Fibroblast of skin of abdomen (primary cell): ENCODE results near the gene LRRTM4.
"Not testable (repeated sequence)": the region's sequence is repeated elsewhere in the genome, so short reads cannot be mapped to it uniquely, and the experiment has no call there.

ENCODE experiments used
- DNase-seq: peaks from one replicate; pipeline ENCODE4 v3.0.0-alpha.2; 2013

LRRTM4 gene

DNA sequence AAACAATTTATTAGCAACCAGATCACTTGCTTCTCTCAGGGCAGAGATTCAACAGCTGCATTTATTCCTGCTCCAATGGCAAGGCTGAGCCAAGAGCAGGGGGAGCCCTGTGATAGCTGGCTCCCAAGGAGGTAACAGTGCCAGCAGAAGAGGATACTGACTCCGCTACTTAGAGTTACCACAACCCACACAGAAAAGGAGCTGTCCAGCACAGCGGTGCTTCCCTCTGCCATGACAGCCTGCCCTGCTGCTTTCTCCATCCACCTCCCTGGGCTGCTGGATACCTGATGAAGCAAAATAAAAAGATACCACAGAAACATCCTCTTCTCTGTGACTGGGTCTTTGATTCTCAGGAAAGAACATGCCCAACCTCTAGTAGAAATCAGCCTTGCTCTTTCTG is 467.2 kb downstream of the LRRTM4 start:
- no peak for DNase-seq

DNA sequence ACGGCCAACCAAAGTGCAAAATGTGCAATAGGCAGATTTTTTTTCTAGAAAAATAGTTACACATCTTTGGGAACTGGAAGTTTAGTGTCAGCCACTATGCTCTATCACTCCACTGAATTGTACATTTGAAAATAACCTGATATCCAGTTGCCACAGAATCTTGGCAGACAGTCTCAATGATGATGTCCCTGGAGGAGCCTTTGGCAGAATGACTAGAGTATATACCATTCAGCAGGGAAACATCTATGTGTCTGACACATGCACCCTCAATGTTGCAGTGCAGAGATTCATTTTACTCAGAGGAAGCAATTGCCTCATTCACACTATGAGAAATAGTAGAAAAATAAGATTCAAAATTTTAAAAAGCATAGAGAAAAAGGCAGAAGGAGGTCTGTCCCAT is 475.8 kb downstream of the LRRTM4 start:
- DNase-seq = no peak

DNA sequence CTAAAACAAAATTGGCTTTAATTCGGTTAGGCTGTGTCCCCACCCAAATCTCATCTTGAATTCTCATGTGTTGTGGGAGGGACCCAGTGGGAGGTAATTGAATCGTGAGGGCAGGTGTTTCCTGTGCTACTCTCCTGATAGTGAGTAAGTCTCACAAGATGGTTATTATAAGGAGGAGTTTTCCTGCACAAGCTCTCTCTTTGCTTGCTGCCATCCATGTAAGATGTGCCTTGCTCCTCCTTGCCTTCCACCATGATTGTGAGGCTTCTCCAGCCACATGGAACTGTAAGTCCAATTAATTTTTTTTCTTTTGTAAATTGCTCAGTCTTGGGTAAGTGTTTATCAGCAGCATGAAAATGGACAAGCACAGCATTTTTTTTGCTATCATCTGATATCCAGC is 476.7 kb downstream of the LRRTM4 start:
- DNase-seq = not testable (repeated sequence)

DNA sequence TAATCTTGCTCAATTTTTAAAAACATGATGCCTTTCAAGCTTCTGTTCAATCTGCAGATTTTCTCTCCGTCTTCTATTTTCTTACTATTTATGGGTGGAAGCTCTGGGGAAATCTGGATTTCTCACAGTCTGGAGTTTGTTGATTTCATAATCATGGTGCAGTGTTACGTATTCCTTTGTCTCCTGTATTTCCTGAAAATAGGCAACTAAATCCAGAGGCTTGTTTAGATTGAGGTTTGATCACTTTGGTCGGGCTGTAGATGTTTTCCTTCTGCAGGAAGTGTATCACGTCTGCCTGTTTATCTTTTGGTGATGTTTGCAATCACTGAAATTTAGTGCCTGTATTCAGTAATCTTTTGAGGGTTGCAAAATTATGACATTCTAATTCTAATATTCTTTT is 487.7 kb downstream of the LRRTM4 start:
- DNase-seq = no peak

DNA sequence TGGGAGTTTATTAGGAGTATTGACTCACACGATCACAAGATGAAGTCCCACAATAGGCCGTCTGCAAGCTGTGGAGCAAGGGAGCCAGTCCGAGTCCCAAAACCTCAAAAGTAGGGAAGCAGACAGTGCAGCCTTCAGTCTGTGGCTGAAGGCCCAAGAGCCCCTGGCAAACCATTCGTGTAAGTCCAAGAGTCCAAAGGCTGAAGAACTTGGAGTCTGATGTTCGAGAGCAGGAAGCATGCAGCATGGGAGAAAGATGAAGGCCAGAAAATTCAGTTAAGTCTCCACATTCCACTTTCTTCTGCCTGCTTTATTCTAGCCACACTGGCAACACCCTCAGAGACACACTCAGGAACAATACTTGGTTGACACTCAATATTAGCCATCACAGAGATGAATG is 492.9 kb downstream of the LRRTM4 start:
- not testable (repeated sequence) for DNase-seq

DNA sequence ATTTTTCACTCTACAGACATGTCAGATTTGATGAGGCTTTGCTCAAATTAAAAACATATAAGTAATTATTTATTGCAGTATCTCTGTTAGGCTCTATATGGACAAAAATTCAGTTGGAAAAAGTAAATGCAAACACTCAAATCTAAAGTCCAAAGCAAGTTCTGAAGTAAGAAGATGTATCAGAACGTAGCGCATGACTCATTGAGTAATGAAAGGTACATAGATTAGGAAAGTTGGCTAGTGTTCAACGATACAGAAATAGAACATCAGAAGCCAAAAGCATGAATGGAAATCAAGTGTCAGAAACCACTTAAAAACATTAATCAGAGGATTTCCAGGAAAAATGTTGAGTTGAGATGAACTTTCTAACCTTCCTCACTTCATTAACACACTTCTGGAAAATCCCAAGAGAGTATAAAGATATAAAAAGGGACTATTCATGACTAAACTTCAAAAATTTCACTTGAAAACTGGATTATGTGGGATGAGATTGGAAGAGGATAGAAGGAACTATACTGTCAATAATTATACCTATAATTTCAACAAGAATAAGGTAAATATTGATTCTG is 494.1 kb downstream of the LRRTM4 start:
- DNase-seq = no peak

DNA sequence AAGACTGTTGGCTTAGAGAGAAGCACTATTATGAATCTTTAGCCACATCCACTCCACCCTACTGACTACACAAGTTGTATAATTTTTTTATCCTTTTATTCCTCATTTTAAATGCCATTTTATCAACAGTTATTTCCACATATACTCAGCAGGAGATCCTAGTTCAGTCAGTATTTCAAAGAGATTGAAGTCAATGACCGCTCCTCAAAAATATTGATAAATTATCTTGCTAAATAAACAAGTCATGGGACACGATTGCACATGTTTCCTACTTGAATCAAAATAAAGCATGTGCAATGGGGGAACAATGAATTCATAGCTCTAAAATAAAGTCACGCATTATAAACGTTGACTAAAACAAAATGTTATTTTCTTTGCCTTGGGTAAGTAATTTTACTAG is 496.5 kb downstream of the LRRTM4 start:
- no peak for DNase-seq

DNA sequence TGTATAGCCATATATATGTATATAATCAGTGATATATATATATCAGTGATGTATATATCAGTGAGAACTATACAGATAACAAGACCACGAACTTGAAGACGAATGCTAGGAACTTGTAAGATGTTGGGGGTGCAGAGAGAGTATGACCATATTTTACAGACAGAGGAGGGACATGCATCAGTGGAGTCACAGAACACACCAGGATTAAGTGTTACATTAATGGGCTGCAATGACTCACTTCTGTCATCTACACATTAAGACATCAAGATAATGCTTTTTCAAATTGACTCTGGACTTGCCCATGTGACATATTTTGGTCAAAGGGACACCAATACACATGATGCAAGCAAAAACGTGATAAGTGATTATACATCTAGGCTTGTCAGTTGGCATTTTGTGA is 501.0 kb downstream of the LRRTM4 start:
- no peak for DNase-seq

DNA sequence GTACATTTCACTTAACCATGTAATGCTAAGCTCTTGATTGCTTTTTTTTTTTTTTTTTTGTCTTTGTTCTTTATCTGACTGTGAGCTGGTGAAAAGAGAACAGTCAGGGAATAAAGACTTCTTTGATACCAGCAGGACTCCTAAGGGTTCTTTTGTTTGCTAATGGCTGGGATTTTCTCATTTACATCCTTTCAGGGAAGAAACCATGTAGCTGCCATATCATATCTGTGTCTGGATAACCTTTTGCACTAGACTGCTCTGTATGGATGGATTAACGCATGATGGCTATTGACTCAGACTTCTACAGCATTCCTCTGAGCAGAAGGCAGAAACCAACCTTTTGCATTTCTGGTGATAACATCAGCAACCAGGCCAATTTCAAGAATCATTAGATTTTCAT is 504.0 kb downstream of the LRRTM4 start:
- no peak for DNase-seq

DNA sequence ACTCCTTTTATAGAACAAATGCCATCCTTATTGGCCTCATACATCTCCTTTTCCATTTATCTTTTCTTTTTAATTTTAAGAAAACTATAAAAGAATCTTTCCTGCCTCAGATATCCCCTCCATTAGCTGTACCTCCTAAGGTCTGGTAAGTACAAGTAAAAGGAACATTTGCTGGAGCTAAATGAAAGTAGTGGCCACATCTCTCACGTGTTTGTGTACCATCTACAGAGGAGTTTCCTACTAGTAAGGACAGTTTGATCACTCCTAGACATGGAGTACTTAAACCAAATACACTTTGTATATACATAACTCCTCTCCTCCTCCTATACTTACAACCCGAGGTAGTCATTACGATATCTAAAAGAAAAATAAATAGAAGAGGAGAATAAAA is 504.8 kb downstream of the LRRTM4 start:
- DNase-seq = no peak

DNA sequence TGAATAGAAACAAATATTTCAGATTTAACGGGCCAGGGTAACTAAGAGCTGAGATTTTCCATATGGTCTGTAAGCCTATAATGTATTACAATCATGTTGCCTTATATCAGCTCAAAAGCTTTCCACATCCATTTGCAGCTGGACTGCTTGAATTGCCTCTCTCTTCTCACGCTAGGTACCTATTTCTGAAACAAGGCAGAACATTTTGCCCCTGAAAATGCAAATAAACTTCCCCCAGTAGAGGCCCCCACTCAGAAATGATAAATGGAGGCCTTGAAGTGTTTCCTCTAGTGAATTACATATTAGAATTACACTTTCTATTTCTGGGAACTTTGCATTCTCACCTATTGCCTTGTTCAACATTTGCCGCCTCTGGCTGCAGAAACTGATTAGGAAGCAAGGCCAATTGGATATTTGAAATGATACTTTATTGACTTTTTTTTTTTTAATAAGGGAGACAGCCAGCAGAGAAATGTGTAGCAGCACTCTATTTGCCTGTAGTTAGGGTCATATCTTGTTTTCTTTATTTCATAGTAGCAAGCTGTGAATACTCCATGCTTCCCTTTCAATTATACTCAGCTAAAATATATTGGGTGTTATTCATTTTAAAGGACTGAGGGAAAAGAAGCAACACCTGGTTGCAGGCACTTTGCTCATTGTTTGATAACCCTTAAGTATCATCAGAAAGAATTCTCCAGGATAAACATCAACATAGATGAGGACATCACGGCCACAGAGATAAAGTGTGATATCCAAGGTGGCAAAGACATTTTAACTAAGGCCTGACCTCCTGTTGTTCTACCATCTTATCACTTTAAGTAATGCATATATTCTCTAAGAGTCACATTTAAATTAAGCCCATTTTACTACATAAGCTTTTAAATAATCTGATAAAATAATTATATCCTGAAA is 505.5 kb downstream of the LRRTM4 start:
- no peak for DNase-seq

DNA sequence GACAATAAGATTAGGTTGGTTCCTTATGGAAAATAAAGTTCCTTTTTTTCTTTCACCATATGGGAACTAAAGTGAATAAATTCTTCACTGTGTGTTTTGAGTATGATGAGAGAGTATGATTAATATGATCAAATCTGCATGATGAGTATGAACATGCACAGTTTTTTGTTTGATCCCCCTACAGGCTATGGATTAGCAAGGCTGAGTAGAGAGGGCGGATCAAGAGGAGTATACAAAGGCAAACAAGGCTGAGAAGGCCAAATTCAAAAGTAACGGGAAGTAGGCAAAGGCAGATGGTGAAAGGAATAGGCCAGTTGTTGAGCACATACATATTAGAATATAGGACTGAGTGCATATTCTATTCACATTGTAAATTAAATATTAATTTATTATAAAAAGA is 508.2 kb downstream of the LRRTM4 start:
- no peak for DNase-seq

DNA sequence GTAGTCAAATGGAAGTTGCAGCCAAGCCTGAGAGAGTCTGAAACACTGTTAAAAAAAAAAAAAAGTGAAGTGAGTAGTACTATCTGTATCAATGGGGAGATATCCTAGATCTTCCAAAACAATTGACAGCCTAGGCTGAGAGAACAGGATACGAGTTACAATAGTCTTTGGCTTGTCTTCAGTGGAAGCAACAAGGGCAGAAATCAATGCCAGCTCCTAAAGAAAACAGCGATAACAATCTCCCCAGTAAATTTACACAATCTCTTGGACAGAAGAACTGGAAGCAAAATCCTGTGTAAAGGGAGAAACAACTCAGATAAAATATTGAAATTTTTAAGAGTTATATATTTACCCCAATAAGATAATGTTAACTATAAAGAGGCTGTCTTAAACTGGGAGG is 508.7 kb downstream of the LRRTM4 start:
- no peak for DNase-seq

DNA sequence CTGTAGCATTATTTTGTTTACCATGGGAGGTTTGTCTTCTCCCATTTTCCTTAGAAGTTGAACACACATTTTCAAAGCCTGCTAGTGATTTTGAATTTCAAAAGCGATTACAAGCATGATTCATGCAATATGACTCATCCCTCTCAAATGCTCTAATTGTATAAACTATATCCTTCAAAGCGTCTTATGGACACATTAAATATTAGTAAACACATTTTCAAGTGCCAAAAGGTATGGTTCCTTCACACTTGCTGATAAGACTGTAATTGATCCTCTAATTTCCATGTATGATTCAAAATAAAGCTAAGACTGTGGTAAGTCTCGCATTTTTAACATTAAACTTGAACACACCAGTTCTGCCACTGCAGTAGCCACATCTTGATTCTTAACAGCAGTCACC is 512.9 kb downstream of the LRRTM4 start:
- DNase-seq = no peak

DNA sequence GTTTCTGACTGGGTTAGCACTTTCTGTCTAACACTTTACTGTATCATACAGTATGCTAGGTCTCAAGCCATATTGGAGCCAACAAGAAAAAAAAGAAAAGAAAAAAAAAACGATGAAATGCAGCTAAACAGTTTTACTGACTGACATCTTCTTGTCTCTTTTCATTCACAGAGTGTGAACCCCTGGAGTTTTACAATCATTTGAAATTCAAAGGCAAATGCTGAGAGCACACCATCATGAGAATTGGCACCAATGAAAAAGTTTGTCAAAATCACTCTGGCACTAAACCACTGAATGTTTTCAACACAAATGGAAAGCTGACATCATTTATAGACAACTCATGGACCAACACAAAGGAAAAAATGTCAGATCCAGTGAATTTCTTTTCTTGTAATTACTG is 513.3 kb downstream of the LRRTM4 start:
- DNase-seq = no peak

DNA sequence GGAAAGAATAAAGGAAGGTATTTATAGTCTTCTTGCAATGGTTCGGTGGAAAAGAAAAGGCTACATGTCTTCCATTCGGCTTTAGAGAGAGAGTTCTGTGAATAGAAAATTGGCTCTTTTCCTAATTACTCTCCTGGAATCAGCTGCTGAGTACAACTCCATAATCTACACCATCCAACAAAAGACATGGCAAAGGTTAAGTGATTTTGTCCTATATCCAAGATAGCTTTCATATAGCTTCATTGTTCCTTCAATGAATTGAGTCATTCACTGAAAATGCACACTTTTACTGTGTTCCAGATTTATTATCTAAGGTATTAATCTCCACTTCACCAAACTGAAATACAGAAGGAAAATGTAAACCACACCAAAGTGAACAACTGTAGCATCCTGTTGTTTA is 514.5 kb downstream of the LRRTM4 start:
- no peak for DNase-seq

DNA sequence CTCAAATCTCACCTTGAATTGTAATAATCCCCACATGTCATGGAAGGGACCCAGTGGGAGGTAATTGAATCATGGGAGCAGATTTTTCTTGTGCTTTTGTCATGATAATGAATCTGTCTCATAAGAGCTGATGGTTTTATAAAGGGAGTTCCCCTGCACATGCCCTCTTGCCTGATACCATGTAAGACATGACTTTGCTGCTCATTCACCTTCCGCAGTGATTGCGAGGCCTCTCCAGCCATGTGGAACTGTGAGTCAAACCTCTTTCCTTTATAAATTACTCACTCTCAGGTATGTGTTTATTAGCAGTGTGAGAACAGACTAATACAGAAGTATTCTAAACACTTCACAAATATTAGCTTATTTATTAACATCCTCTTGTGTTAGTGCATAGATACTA is 516.7 kb downstream of the LRRTM4 start:
- no peak for DNase-seq

DNA sequence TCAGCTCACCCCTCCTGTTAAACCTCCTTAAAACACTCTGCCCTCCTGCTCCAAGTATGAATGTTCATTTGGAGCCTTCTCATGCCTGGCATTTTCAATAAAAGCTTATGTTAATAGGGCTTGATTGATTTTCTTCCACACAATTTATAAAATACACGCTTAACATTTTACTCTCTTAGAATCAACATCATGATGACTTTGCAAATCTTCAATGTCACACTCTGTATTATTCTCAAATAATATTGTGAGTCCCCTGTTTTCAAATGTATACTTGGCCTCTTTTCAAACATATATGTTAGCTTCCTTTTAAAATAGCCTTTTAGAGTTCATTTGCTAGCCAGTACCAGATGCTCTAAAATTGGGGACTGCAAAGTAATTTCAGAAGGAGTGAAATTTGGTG is 520.3 kb downstream of the LRRTM4 start:
- no peak for DNase-seq

DNA sequence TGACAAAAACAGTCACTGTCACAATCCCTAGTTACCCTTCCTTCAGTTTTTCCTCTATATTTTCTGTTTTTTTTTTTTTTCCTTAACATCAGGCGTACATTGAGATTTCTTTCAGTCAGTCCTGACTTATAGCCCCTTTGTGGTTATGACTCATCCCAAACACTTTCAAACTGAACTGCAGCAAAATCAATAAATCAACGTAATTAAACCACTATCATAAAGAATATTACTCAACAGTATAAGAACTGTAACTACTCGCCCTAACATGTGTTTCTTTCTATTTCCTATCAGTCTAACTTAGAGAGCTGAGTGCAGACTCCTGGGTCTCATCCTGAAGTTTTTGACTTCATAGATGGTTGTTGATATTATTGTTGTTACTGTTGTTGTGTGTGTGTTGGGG is 523.5 kb downstream of the LRRTM4 start:
- peak; percentile 52 for DNase-seq

DNA sequence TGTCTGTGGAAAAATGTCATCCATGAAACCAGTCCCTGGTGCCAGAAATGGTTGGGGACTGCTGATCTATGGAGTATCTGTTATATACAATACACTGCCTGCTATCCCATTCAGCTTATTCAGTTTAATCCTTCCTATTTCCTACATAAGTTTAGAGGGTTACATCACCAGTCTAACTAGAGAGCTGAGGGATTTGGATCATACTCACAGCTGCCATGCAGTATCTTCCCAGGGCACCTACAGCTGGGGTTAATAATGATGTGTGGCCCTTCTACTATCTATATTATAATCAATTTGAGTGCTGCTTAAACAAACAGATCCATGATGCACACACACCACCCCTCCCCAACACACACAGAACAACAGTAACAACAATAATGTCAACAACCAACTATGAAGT is 524.0 kb downstream of the LRRTM4 start:
- no peak for DNase-seq

DNA sequence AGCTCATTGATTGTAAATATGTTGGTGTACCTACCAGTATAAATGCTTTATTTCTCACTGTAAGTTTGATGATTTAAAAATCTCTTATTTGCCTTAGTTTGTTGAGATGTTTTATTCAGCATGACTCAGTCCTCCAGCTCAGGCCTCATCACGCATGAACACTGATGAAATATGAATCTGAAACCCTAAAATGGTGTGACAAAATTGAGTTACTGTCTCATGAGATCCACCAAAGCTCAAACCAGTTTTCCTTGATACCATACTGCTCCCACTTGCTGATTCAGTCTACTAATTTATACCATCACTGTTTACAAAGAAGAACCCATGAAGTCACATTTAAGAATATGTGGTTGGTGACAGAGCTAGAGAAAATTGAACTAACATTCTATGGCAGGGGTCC is 524.9 kb downstream of the LRRTM4 start:
- no peak for DNase-seq

DNA sequence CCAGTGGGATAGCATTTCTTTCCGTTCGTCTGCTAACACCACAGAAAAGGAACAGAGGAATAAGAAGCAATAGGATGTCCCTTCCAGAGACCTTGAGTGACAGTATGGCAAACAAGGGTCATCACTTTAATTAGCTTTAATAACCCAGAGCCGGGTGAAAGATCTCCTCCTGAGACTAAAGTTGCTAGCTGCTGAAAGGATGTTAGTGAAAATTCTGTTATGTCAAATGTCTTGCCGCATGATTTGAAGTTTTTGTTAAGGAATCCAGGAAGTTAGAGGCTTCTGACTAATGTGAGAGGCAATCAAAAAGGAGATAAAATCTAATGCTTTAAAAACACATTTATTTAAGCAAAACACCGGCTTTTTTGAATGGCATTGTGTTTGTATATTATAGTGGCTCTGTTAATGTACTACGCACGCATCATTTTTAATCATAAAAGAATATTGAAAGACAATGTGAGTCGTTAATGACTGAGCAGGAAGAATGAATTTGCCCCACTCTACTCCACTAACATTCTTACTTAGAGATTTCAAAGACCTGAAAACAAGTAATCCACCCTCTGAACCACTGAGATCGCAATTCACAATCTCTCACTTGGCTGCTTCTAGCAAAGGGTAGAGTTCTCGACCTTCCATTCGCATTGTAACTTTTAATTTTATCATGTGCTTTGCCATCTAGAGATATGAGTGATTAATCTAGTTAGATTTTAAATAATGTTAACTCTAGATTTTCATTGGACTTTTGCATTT is 536.6 kb downstream of the LRRTM4 start:
- DNase-seq = no peak

DNA sequence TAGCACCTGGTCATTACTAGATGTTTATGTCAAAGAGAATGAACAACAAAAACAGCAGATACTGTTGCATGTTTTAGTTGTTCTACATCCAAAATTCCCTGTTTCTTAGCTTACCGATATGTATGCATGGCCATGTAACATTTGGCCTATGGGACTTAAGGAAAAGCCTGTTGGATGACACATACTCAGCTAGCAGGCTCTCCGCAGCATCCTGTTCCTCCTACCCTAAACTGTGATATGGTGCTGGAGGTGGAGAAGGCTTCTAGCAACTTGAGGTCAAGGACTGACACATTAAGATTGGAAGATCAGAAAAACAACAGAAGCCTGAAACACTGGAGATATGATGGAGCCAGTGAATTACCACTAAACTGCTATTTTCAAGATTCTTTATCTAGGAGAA is 537.8 kb downstream of the LRRTM4 start:
- DNase-seq = no peak
